Measurements from ENCODE around the gene TDRD5.

Gene TDRD5

DNA sequence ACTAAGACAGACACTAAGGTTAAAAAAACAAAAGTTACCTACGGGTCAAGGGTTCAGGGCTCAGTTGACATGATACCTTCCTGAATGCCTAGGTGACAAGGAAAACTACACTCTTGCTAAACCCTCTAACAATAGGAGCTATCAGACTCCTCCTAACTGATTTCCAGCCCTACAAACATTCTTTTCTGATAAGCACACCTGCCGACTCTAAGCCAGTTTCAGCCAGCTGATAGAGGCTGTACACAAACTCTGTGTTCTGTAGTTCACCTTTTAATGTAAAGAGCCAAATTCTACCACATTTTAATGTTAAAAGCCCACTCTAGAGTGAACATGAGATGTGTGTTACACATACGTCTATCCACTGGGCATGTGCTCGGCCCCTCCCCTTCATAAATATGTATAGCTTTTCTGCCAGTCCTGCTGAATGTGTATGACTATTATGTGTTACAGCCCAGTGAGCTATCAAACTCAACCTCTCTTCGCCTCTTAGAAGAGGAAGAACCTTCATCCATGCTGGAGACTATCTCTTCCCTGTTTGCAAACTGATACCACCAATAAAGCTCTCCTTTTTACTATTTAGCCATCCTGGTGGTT lies 111.4 kb downstream of the TDRD5 start:
- Mint-ChIP-seq H3K9me3 (no peaks in the 10 kb centered on the region), H3K36me3 (ENCODE audit: low read depth) (no peaks in the 10 kb centered on the region), H3K27me3 (no peaks in the 10 kb centered on the region), H3K4me3 (no peak overlapping the region), H3K4me1 (ENCODE audit: low read depth) (peaks cover 2% of the 10 kb centered on the region), H3K27ac (no peak overlapping the region)
- DNase-seq, result no peak

DNA sequence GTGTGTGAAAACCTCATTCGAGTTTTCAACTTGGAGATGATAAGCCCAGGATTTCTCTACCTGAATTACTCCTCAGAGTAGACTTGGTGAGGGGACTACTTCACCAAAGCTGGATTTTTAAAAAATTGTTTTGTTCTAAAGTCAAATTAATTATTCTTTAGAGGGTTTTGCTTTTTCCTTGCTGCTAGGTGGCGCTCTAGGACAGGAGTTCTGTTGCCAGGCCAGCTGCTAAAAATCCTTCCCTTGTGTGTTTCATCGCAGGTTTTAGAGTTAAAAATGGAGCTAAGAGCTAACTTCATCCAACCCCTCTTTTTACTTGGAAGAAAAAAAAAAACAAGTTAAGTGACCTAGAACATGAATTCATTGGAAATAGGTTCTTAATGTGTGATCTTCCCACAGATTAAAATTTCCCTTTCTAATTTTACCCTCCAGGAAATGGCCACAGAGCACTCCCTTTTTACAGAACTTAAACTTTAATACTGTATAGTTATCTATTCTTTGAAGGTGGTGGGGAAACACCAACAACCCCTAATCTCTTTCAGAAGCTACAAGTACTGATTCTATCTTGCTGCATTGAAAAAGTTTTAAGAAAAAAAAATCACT lies 114.8 kb downstream of the TDRD5 start:
- Mint-ChIP-seq H3K9me3 (no peaks in the 10 kb centered on the region), H3K4me1 (ENCODE audit: low read depth) (peaks cover 11% of the 10 kb centered on the region), H3K36me3 (ENCODE audit: low read depth) (no peaks in the 10 kb centered on the region), H3K27ac (no peak overlapping the region), H3K4me3 (no peak overlapping the region), H3K27me3 (no peaks in the 10 kb centered on the region)
- DNase-seq, result peak; percentile 41

GRCh38 chr1:179707406-179707805 lies 115.8 kb downstream of the TDRD5 start:
- Mint-ChIP-seq H3K4me3 (no peak overlapping the region), H3K9me3 (no peaks in the 10 kb centered on the region), H3K27me3 (no peaks in the 10 kb centered on the region), H3K27ac (no peak overlapping the region), H3K4me1 (ENCODE audit: low read depth) (peaks cover 11% of the 10 kb centered on the region), H3K36me3 (ENCODE audit: low read depth) (no peaks in the 10 kb centered on the region)
- no peak for DNase-seq

DNA sequence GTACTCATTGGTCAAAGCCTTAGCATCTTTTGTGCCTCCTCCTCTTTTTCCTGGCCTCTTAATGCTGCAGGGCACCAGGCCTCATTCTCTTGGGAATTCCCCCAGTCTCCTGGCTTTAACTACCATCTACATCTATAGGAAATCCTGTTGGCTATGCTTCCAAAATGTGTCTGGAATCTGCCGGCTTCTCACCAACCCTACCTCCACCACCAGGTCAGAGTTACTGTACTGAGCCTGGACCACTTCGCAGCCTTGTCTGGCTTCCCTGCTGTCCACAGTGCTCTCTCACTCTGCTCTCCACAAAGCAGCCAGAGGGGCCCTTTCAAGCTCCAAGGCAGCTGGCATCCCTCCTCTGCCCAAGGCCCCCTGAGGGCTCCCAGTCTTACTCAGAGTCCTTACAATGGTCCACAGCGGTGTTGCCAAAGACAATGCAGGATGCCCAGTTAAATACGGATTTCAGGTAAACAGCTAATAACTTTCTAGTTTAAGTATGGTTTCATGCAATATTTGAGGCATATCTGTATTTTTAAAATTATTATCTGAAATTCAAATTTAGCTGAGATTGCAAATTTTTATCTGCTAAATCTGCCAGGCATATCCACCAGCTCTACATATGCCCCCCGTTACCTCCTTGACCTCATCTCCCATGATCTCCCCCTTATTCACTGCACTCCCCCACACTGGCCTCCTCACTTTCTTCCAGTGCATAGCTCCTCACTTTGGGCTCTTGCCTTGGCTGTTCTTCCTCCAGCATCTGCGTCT lies 117.0 kb downstream of the TDRD5 start:
- Mint-ChIP-seq H3K27me3 (no peaks in the 10 kb centered on the region), H3K36me3 (ENCODE audit: low read depth) (no peaks in the 10 kb centered on the region), H3K4me1 (ENCODE audit: low read depth) (peaks cover 11% of the 10 kb centered on the region), H3K4me3 (no peak overlapping the region), H3K9me3 (peaks cover 7% of the 10 kb centered on the region), H3K27ac (no peak overlapping the region)
- DNase-seq, result no peak

DNA sequence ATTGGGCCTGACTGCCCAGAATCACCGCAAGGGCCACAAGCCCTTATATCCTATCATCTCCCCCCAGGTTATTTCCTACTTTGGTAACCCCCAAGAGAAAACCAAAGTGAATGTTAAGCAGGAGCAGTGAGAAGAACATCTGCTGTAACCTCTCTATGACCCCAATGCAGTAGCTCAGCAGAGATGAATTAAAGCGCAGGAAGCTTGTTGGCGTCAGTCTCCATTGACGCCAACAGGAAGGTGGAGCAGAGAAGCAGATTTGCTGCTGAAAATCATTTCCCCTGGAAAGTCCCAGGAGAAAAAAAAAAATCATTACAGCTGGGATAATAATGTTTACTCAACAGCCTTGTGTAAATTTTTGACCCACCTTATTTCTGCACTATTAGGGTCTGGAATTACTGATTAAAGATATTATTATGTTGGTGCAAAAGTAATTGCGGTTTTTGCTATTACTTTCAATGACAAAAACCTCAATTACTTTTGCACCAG lies 118.3 kb downstream of the TDRD5 start:
- peaks cover 17% of the 10 kb centered on the region for H3K9me3 Mint-ChIP-seq
- peaks cover 11% of the 10 kb centered on the region for H3K4me1 Mint-ChIP-seq (ENCODE audit: low read depth)
- no peak overlapping the region for H3K27ac Mint-ChIP-seq
- H3K4me3 Mint-ChIP-seq, result no peak overlapping the region
- H3K36me3 Mint-ChIP-seq (ENCODE audit: low read depth), result no peaks in the 10 kb centered on the region
- no peaks in the 10 kb centered on the region for H3K27me3 Mint-ChIP-seq
- DNase-seq, result no peak

GRCh38 chr1:179714159-179714558 lies 122.5 kb downstream of the TDRD5 start:
- DNase-seq, result no peak
- Mint-ChIP-seq H3K27ac (no peak overlapping the region), H3K36me3 (ENCODE audit: low read depth) (no peaks in the 10 kb centered on the region), H3K4me3 (no peak overlapping the region), H3K4me1 (ENCODE audit: low read depth) (peaks cover 7% of the 10 kb centered on the region), H3K27me3 (peaks cover 6% of the 10 kb centered on the region), H3K9me3 (peaks cover 54% of the 10 kb centered on the region)

GRCh38 chr1:179714623-179715022 lies 123.0 kb downstream of the TDRD5 start:
- DNase-seq, result no peak
- no peak overlapping the region for H3K27ac Mint-ChIP-seq
- H3K27me3 Mint-ChIP-seq, result peaks cover 6% of the 10 kb centered on the region
- peaks cover 58% of the 10 kb centered on the region for H3K9me3 Mint-ChIP-seq
- H3K4me1 Mint-ChIP-seq (ENCODE audit: low read depth), result peaks cover 3% of the 10 kb centered on the region
- H3K36me3 Mint-ChIP-seq (ENCODE audit: low read depth), result no peaks in the 10 kb centered on the region
- H3K4me3 Mint-ChIP-seq, result no peak overlapping the region

GRCh38 chr1:179719272-179719671 lies 127.6 kb downstream of the TDRD5 start:
- peaks cover 60% of the 10 kb centered on the region for H3K9me3 Mint-ChIP-seq
- H3K4me1 Mint-ChIP-seq (ENCODE audit: low read depth), result no peaks in the 10 kb centered on the region
- peaks cover 9% of the 10 kb centered on the region for H3K27me3 Mint-ChIP-seq
- no peak overlapping the region for H3K4me3 Mint-ChIP-seq
- H3K36me3 Mint-ChIP-seq (ENCODE audit: low read depth), result no peaks in the 10 kb centered on the region
- no peak for DNase-seq
- no peak overlapping the region for H3K27ac Mint-ChIP-seq

DNA sequence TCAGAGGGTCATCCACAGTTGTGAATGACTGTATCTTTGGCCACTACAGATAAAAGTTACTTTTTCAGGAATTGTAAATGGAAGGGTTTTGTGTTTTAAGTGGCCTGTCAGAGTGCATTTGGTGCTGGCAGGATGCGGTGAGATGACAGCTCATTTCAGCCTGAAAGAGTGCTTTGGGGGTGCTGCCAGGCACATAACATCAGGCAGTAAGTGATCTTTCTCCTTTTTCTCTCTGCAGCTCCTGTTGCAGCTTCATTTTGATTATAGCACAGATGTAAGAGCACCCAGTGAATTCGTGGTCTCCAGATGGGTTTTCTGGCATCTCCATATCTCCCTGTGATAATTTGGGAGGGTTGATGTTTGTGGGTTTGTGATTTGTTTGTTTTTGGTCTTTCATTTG lies 136.6 kb downstream of the TDRD5 start:
- H3K9me3 Mint-ChIP-seq, result no peaks in the 10 kb centered on the region
- H3K36me3 Mint-ChIP-seq (ENCODE audit: low read depth), result no peaks in the 10 kb centered on the region
- no peak overlapping the region for H3K4me3 Mint-ChIP-seq
- no peaks in the 10 kb centered on the region for H3K4me1 Mint-ChIP-seq (ENCODE audit: low read depth)
- H3K27ac Mint-ChIP-seq, result no peak overlapping the region
- DNase-seq, result no peak
- peaks cover 21% of the 10 kb centered on the region for H3K27me3 Mint-ChIP-seq

DNA sequence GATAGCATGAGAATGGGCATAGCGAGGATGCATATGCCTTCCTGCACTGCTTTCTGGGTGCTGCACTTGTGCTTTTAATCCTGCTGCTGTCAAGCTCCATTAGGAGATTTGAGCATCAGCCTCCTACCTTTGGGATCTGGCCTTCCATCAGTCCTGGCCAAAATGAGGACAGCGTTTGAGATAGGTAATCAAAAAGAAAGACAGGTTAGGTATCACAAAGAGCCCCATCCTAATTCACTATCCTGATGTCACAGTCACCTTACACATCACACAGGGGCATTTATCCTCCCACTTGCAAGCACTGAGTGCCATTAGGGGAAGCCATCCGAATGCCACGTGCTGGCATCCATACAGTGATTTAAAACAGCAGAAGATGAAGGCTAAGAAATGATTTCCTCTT lies 138.2 kb downstream of the TDRD5 start:
- Mint-ChIP-seq H3K4me3 (no peak overlapping the region), H3K27ac (no peak overlapping the region), H3K9me3 (no peaks in the 10 kb centered on the region), H3K27me3 (peaks cover 27% of the 10 kb centered on the region), H3K36me3 (ENCODE audit: low read depth) (no peaks in the 10 kb centered on the region), H3K4me1 (ENCODE audit: low read depth) (no peaks in the 10 kb centered on the region)
- no peak for DNase-seq

- no peaks in the 10 kb centered on the region for H3K36me3 Mint-ChIP-seq (ENCODE audit: low read depth)
- H3K4me1 Mint-ChIP-seq (ENCODE audit: low read depth), result no peaks in the 10 kb centered on the region
- peaks cover 33% of the 10 kb centered on the region for H3K27me3 Mint-ChIP-seq
- H3K9me3 Mint-ChIP-seq, result no peaks in the 10 kb centered on the region
- H3K4me3 Mint-ChIP-seq, result no peak overlapping the region
- no peak overlapping the region for H3K27ac Mint-ChIP-seq
- no peak for DNase-seq
Observed at GRCh38 chr1:179731643-179732042, 140.0 kb downstream of the TDRD5 start.

Measured in activated T-cell treated with anti-CD3 and anti-CD28 coated beads, Interleukin-2, amount 50 U/mL, for 24 hours (primary cell).